ENCODE data around the gene COX19. TPM values are rescaled to one million over a fixed set of nuclear protein-coding genes. Genes with fewer than 3 reads are reported as not detected.

Gene COX19
- polyA plus RNA-seq, 3 donors: 7.4 to 15.0 (median 7.6) TPM

GRCh38 chr7:954330-955238, 20.8 kb downstream of the COX19 start, which contains the start of gene ADAP1:
ADAP1 (minus strand) TSS chr7:954680; CDS start chr7:954477, 203 bp downstream.
- peaks cover 0 to 2% (median 0%) of the 10 kb centered on the region in 3 donors for H3K27me3 Mint-ChIP-seq (ENCODE audit: low read depth in 3 of 3)
- peaks cover 50% of the 10 kb centered on the region for H3K79me2 ChIP-seq (ENCODE audit: insufficient read depth, low read length)
- peak within 1 kb of the TSS; percentile 72 to 73 for H3K4me3 Mint-ChIP-seq
- intact Hi-C loops (cut with micrococcal nuclease): loop anchor here (2.0 to 5.0 kb wide), 4 partner anchors 32 to 352 kb away; no protein-coding TSS in a partner anchor
- peak within 1 kb of the TSS; percentile 80 to 91 (median 86) for H3K27ac Mint-ChIP-seq
- peak; percentile 51 for TF ChIP-seq CTCF (IDR thresholded peaks at IDR 0.05)
- no peaks in the 10 kb centered on the region for H3K9me3 ChIP-seq (replicated peaks in 1 of 2; ENCODE audit: control insufficient read depth in 1 of 2, insufficient read depth in 1 of 2, low read length in 2 of 2)
- peaks cover 66% of the 10 kb centered on the region for H3K4me1 Mint-ChIP-seq
- H4K20me1 ChIP-seq (ENCODE audit: insufficient read depth, low read length): peaks cover 39% of the 10 kb centered on the region
- H3K9ac ChIP-seq (ENCODE audit: insufficient read depth, low read length, poor library complexity, severe bottlenecking): peak within 1 kb of the TSS; percentile 99
- peaks cover 81 to 90% of the 10 kb centered on the region in 2 donors for H3K4me1 ChIP-seq (ENCODE audit: control insufficient read depth in 1 of 2, insufficient read depth in 2 of 2, low read length in 2 of 2)
- H3K9me3 Mint-ChIP-seq: no peaks in the 10 kb centered on the region
- H3K36me3 ChIP-seq (replicated peaks in 1 of 2; ENCODE audit: control insufficient read depth in 1 of 2, insufficient read depth in 2 of 2, low read length in 2 of 2): peaks cover 4 to 8% of the 10 kb centered on the region in 2 donors
- peak within 1 kb of the TSS; percentile 80 to 98 for H3K27ac ChIP-seq (ENCODE audit: low read depth in 1 of 2, low read length in 2 of 2)
- peak within 1 kb of the TSS; percentile 85 for H3K4me2 ChIP-seq (replicated peaks; ENCODE audit: extremely low read depth, low read length, poor library complexity, severe bottlenecking)
- peak within 1 kb of the TSS; percentile 53 for H2AFZ ChIP-seq (ENCODE audit: insufficient read depth, low read depth, low read length, poor library complexity, severe bottlenecking)
- DNase-seq: peak; percentile 65 to 86 (median 82)
- H3K27me3 ChIP-seq (ENCODE audit: control insufficient read depth in 2 of 2, insufficient read depth in 2 of 2, low read length in 2 of 2): no peaks in the 10 kb centered on the region
- H3K36me3 Mint-ChIP-seq: peaks cover 12 to 28% of the 10 kb centered on the region in 2 donors
- WGBS (ENCODE audit: insufficient coverage): 8% methylated on average over 105 of the region's 115 CpGs
- H3K4me3 ChIP-seq (replicated peaks in 1 of 3; ENCODE audit: low read depth in 2 of 3, low read length in 3 of 3): peak within 1 kb of the TSS; percentile 72 to 92 (median 86)

- Mint-ChIP-seq H3K27me3 (ENCODE audit: low read depth in 3 of 3) (peaks cover 0 to 2% (median 0%) of the 10 kb centered on the region in 3 donors), H3K36me3 (peaks cover 19 to 36% of the 10 kb centered on the region in 2 donors), H3K9me3 (no peaks in the 10 kb centered on the region), H3K4me3 (peak overlapping the region; percentile 72 to 73), H3K4me1 (peaks cover 68% of the 10 kb centered on the region), H3K27ac (peak overlapping the region; percentile 70 to 91 (median 86))
- H3K79me2 ChIP-seq (ENCODE audit: insufficient read depth, low read length): peaks cover 59% of the 10 kb centered on the region
- WGBS (ENCODE audit: insufficient coverage): 4% methylated on average over 59 of the region's 78 CpGs
- no peak for TF ChIP-seq CTCF (IDR thresholded peaks at IDR 0.05)
- intact Hi-C loops (cut with micrococcal nuclease): loop anchor here (2.0 kb wide), 2 partner anchors 43 to 45 kb away; no protein-coding TSS in a partner anchor
- H3K27ac ChIP-seq (ENCODE audit: low read depth in 1 of 2, low read length in 2 of 2): peak overlapping the region; percentile 80 to 98
- peaks cover 77 to 88% of the 10 kb centered on the region in 2 donors for H3K4me1 ChIP-seq (ENCODE audit: control insufficient read depth in 1 of 2, insufficient read depth in 2 of 2, low read length in 2 of 2)
- H3K36me3 ChIP-seq (replicated peaks in 1 of 2; ENCODE audit: control insufficient read depth in 1 of 2, insufficient read depth in 2 of 2, low read length in 2 of 2): peaks cover 10 to 12% of the 10 kb centered on the region in 2 donors
- H3K9me3 ChIP-seq (replicated peaks in 1 of 2; ENCODE audit: control insufficient read depth in 1 of 2, insufficient read depth in 1 of 2, low read length in 2 of 2): no peaks in the 10 kb centered on the region
- peak overlapping the region; percentile 99 for H3K9ac ChIP-seq (ENCODE audit: insufficient read depth, low read length, poor library complexity, severe bottlenecking)
- no peaks in the 10 kb centered on the region for H3K27me3 ChIP-seq (ENCODE audit: control insufficient read depth in 2 of 2, insufficient read depth in 2 of 2, low read length in 2 of 2)
- peak; percentile 82 to 87 (median 85) for DNase-seq
- peaks cover 48% of the 10 kb centered on the region for H4K20me1 ChIP-seq (ENCODE audit: insufficient read depth, low read length)
- peak overlapping the region; percentile 85 for H3K4me2 ChIP-seq (replicated peaks; ENCODE audit: extremely low read depth, low read length, poor library complexity, severe bottlenecking)
- peak overlapping the region; percentile 72 to 92 (median 86) for H3K4me3 ChIP-seq (replicated peaks in 1 of 3; ENCODE audit: low read depth in 2 of 3, low read length in 3 of 3)
- no peak overlapping the region for H2AFZ ChIP-seq (ENCODE audit: insufficient read depth, low read depth, low read length, poor library complexity, severe bottlenecking)
These were observed 21.6 kb downstream of the COX19 start for GRCh38 chr7:953547-954327.

Measured in CD14-positive monocyte (primary cell).